ENCODE measurements around the gene TWF2. TPM values are rescaled to one million over a fixed set of nuclear protein-coding genes. Genes with fewer than 3 reads are reported as not detected.

TWF2 gene
- total RNA-seq, 1 experiment from 2014 or later: 100 TPM

DNA sequence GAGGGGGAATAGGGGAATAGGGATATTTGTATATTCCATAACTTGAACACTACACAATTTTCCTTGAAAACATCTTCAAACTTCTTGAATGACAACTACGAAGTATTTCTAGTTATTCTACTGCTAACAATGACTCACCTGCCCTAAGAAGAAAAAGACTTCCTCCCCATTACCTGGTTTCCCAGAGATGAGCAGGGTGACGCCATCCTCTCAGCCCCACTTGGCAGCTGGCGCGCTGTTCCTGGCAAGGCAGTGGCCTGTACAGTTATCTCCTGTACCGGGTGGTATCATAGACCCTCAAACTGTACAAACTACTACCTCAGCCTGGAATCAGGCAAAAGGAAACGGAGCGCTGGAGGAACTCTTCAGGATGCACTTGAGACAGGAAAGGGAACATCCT, 29.1 kb upstream of the TWF2 start:
- Histone ChIP-seq H3K9me3 (no peaks in the 10 kb centered on the region), H3K27me3 (no peaks in the 10 kb centered on the region), H3K36me3 (peaks cover 60% of the 10 kb centered on the region), H3K4me3 (no peak overlapping the region)
- no peak for DNase-seq

DNA sequence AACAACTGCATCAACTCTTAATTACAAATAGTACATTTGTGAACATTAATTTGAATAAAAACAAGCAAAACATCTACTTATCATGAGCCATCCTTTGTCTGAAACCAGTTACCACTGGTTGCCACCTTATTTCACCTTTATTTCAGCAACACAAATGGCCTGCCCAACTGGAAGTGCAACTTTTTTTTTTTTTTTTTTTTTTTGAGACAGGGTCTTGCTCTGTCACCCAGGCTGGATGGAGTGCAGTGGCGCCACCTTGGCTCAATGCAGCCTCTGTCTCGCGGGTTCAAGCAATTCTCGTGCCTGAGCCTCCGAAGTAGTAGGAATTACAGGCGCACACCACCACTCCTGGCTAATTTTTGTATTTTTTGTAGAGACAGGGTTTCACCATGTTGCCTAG, 26.4 kb upstream of the TWF2 start:
- H3K36me3 ChIP-seq: peaks cover 74% of the 10 kb centered on the region
- H3K27me3 ChIP-seq: no peaks in the 10 kb centered on the region
- H3K9me3 ChIP-seq: no peaks in the 10 kb centered on the region

DNA sequence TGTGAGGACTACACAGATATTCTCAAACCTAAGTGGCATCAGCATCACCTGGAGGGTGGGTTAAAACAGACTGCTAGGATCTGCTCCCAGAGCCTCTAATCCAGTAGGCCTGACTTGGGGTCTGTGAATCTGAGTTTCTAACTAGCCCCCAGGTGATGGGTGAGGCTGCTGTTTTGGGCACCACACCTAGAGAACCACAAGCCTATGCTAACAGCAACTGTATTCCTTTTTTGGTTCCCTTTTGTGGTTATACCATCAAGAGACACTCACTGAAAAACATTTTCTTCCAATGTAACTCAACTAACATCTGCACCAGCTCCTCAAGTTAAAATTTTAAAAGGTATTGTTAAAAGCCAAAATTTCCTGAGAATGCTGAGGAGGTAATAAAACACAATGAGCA, 23.5 kb upstream of the TWF2 start:
- H3K27me3 ChIP-seq: no peaks in the 10 kb centered on the region
- no peak for DNase-seq
- no peak overlapping the region for H3K4me3 ChIP-seq
- no peaks in the 10 kb centered on the region for H3K9me3 ChIP-seq
- peaks cover 79% of the 10 kb centered on the region for H3K36me3 ChIP-seq

More for the DNA sequence above, 26.4 kb upstream of the TWF2 start:
- no peak overlapping the region for H3K4me3 ChIP-seq
- DNase-seq: no peak

DNA sequence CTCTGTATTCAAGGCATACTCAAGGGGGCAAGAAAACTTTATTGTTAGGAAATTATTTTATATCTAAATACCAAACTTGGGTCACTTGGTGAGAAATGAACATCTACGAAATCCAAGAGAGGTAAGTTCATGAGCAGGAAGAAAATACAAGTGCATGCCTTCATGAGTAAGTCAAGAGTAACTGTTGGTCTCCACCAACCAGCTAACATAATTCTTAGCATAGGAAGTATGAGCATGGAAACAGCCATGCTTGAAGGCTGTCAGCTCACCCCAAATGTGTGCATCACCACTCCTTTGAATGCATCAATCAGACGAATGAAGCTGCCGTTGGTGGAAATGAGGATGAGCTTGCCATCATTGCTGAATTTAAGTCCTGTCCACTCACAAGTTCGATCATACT, 20.5 kb upstream of the TWF2 start:
- Histone ChIP-seq H3K9me3 (no peaks in the 10 kb centered on the region), H3K27me3 (no peaks in the 10 kb centered on the region), H3K36me3 (peaks cover 81% of the 10 kb centered on the region), H3K4me3 (no peak overlapping the region)
- no peak for DNase-seq

- Histone ChIP-seq H3K4me3 (no peak overlapping the region), H3K27me3 (no peaks in the 10 kb centered on the region), H3K9me3 (no peaks in the 10 kb centered on the region), H3K36me3 (peaks cover 77% of the 10 kb centered on the region)
- DNase-seq: no peak
Observed at GRCh38 chr3:52259035-52259434, 20.1 kb upstream of the TWF2 start.

GRCh38 chr3:52257911-52258310, 19.0 kb upstream of the TWF2 start:
- Histone ChIP-seq H3K9me3 (no peaks in the 10 kb centered on the region), H3K27me3 (no peaks in the 10 kb centered on the region), H3K4me3 (no peak overlapping the region), H3K36me3 (peaks cover 76% of the 10 kb centered on the region)
- DNase-seq: no peak

DNA sequence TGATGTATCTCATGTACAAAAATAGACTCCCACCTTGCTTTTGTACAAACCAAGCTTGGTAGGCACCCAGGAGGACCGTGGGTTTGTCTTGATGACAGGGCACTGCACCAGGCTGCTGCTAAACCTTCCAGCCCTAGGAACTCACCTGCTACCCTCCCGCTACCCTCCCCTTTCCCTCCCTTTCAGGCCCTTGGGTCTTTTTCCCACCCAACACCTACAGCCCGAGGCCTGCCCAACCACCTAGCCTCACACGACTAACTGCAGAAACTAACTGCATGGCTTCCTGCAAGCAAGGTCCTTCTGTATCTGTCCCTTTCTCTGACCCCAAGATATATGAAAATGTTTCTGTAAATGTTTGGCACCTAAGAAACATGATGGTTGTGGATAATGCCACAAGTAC, 17.7 kb upstream of the TWF2 start:
- Histone ChIP-seq H3K36me3 (peaks cover 67% of the 10 kb centered on the region), H3K27me3 (no peaks in the 10 kb centered on the region), H3K9me3 (no peaks in the 10 kb centered on the region), H3K4me3 (no peak overlapping the region)
- no peak for DNase-seq

GRCh38 chr3:52256159-52256558, 17.2 kb upstream of the TWF2 start:
- no peaks in the 10 kb centered on the region for H3K9me3 ChIP-seq
- H3K27me3 ChIP-seq: no peaks in the 10 kb centered on the region
- no peak overlapping the region for H3K4me3 ChIP-seq
- H3K36me3 ChIP-seq: peaks cover 64% of the 10 kb centered on the region
- no peak for DNase-seq

- Histone ChIP-seq H3K36me3 (peaks cover 49% of the 10 kb centered on the region), H3K9me3 (no peaks in the 10 kb centered on the region), H3K27me3 (no peaks in the 10 kb centered on the region), H3K4me3 (no peak overlapping the region)
- DNase-seq: no peak
Observed at GRCh38 chr3:52254608-52255007, 15.7 kb upstream of the TWF2 start.

GRCh38 chr3:52253314-52254304, 14.7 kb upstream of the TWF2 start:
- no peak overlapping the region for H3K4me3 ChIP-seq
- no peaks in the 10 kb centered on the region for H3K9me3 ChIP-seq
- no peak for DNase-seq
- H3K27me3 ChIP-seq: no peaks in the 10 kb centered on the region
- peaks cover 44% of the 10 kb centered on the region for H3K36me3 ChIP-seq

GRCh38 chr3:52250122-52250521, 11.2 kb upstream of the TWF2 start:
- H3K9me3 ChIP-seq: no peaks in the 10 kb centered on the region
- peaks cover 16% of the 10 kb centered on the region for H3K36me3 ChIP-seq
- DNase-seq: no peak

DNA sequence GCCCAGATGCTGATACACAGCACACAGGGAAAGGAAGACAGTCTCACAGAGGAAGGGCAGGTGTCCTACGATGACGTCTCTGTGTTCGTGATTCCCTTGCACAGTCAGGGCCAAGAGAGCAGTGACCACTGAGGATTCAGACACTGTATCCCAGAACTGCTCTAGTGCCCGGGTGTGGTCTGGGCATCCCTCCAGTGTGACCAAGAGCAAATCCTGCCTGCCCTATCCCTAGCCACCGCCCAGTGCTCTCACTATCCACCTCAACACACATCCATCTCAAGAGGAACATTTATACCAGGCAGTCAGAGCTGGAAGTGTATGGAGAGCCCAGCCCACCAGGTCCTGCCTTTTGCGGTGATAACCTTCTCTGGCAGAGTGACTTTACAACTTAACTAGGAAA, 10.7 kb upstream of the TWF2 start:
- no peak overlapping the region for H3K4me3 ChIP-seq
- no peaks in the 10 kb centered on the region for H3K27me3 ChIP-seq
- no peaks in the 10 kb centered on the region for H3K9me3 ChIP-seq
- no peak for DNase-seq
- peaks cover 16% of the 10 kb centered on the region for H3K36me3 ChIP-seq

More at GRCh38 chr3:52250122-52250521, 11.2 kb upstream of the TWF2 start:
- H3K4me3 ChIP-seq: no peak overlapping the region
- H3K27me3 ChIP-seq: no peaks in the 10 kb centered on the region

DNA sequence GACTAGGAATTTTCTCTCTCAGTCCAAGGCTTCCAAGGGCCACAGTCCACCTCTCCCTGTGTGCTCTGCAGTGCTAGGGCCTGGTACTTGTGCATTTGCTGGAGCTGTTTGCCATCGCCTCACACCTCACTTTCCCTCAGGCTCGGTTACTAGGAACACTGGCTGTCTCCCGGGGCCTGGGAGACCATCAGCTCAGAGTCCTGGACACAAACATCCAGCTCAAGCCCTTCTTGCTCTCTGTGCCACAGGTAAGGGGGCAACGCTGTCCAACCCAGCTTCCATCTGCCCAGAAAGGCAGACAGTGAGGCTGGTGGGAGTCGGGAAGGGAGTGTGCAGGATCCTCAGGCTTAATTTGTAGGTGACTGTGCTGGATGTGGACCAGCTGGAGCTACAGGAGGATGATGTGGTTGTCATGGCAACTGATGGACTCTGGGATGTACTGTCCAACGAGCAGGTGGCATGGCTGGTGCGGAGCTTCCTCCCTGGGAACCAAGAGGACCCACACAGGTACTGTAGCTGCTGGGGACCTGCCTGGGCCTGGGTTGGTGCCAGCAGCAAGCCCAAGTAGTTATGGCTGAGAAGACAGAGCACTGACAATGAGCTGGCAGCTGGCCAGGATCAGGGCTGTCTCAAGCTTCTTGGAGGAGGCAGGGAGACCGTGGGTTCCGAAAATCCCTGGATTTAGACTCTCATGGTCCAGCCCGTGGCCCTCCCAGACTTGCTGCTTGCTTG, 10.0 kb upstream of the TWF2 start:
- no peaks in the 10 kb centered on the region for H3K27me3 ChIP-seq
- no peak for DNase-seq
- no peaks in the 10 kb centered on the region for H3K9me3 ChIP-seq
- no peak overlapping the region for H3K4me3 ChIP-seq
- peaks cover 14% of the 10 kb centered on the region for H3K36me3 ChIP-seq

DNA sequence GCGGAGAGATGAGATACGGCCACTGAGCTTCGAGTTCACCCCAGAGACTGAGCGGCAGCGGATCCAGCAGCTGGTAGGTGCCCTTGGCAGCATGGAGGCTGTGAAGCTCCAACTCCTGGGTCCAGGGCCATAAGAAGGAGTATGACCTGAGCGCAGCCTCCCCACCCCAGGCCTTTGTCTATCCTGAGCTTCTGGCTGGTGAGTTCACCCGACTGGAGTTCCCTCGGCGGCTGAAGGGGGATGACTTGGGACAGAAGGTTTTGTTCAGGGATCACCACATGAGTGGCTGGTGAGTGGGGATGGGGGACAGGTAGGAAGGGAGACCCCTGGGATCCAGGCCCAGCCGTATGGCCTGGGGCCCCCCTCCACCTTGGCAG, 9.2 kb upstream of the TWF2 start:
- no peaks in the 10 kb centered on the region for H3K9me3 ChIP-seq
- H3K4me3 ChIP-seq: no peak overlapping the region
- H3K27me3 ChIP-seq: no peaks in the 10 kb centered on the region
- no peak for DNase-seq
- peaks cover 9% of the 10 kb centered on the region for H3K36me3 ChIP-seq

DNA sequence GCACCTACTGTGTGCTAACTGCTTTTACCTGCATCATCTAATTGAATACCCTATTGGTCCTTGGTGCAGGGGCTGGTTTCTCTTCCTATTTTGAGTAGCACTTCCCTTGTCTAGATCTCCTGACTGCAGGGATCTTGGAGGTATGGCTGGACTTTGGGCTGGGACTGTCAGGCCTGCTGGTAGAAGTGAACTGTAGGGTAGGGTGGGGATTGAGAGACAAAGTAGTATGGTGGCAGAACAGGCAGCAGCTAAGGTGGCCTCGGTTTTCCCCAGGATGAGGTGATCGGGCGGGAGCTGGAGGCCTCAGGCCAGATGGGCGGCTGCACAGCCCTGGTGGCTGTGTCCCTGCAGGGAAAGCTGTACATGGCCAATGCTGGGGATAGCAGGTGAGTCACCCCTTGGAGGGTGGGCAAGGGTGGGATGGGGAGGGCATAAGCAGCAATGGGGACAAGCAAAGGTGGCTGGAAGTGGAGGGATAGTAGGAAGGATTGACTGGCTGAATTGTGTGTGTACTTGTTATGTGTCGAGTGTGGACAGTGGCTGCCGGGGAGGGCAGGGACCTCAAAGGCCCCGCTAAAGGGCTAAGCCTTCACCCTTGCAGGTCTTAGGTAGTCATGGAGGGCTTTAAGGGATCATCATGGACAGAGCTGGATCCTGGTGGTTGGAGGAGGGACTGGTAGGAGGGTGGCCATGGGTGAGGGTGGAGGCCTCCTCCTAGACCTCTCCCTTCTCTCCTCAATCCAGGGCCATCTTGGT, 8.6 kb upstream of the TWF2 start:
- Histone ChIP-seq H3K4me3 (no peak overlapping the region), H3K27me3 (no peaks in the 10 kb centered on the region), H3K9me3 (no peaks in the 10 kb centered on the region), H3K36me3 (peaks cover 9% of the 10 kb centered on the region)
- no peak for DNase-seq

- no peak overlapping the region for H3K4me3 ChIP-seq
- peaks cover 9% of the 10 kb centered on the region; the same call in 1 of the 2 replicates for H3K36me3 ChIP-seq
- H3K9me3 ChIP-seq: no peaks in the 10 kb centered on the region
- DNase-seq: no peak
- H3K27me3 ChIP-seq: no peaks in the 10 kb centered on the region
Observed at GRCh38 chr3:52246728-52247408, 7.9 kb upstream of the TWF2 start.

Measured in MG63 (cell line).